Mesenchymal stem cell (in vitro differentiated cells and primary cell): Measurements from ENCODE around the gene SLC29A3.

ENCODE experiments used
- DNase-seq: peaks from one replicate; pipeline ENCODE4 v3.0.0-alpha.2; 2013
- H2AFZ ChIP-seq: one replicate; pipeline ENCODE4 v1.6.1; 2013; ENCODE audit warnings: low read depth, mild to moderate bottlenecking, control low read depth, inconsistent platforms, low read length, moderate library complexity
- H2AK5ac ChIP-seq: 2 replicates; pipeline ENCODE4 v1.6.1; 2013; ENCODE audit warnings: low read length, moderate library complexity, mild to moderate bottlenecking, inconsistent platforms; ENCODE audit not compliant: severe bottlenecking
- H2BK120ac ChIP-seq: one replicate; pipeline ENCODE4 v1.6.1; 2013; ENCODE audit warnings: low read depth, mild to moderate bottlenecking, inconsistent platforms, low read length, moderate library complexity
- H2BK12ac ChIP-seq, 2 experiments: one replicate each; pipeline ENCODE4 v1.6.1; 2013; ENCODE audit warnings: inconsistent platforms in 2 of 2, low read length in 2 of 2, mild to moderate bottlenecking in 2 of 2, moderate library complexity in 2 of 2, control low read depth in 1 of 2
- H2BK15ac ChIP-seq: one replicate; pipeline ENCODE4 v1.6.1; 2013; ENCODE audit warnings: mild to moderate bottlenecking, low read depth, inconsistent platforms; ENCODE audit not compliant: poor library complexity, severe bottlenecking
- H2BK5ac ChIP-seq: 2 replicates; pipeline ENCODE4 v1.6.1; 2013; ENCODE audit warnings: low read depth, mild to moderate bottlenecking, low read length, control low read depth, inconsistent platforms; ENCODE audit not compliant: poor library complexity, severe bottlenecking
- H3K14ac ChIP-seq, 2 experiments: one replicate each; pipeline ENCODE4 v1.6.1; 2013; ENCODE audit warnings: inconsistent platforms in 2 of 2, low read length in 2 of 2, control low read depth in 1 of 2, mild to moderate bottlenecking in 1 of 2, moderate library complexity in 1 of 2
- H3K18ac ChIP-seq, 2 experiments: one replicate each; pipeline ENCODE4 v1.6.1; 2013; ENCODE audit warnings: inconsistent platforms in 2 of 2, low read length in 2 of 2, control low read depth in 1 of 2, low read depth in 1 of 2, mild to moderate bottlenecking in 1 of 2
- H3K23ac ChIP-seq, 2 experiments: one replicate each; pipeline ENCODE4 v1.6.1; 2013; ENCODE audit warnings: inconsistent platforms in 2 of 2, low read length in 2 of 2, mild to moderate bottlenecking in 2 of 2, moderate library complexity in 2 of 2, control low read depth in 1 of 2
- H3K27ac ChIP-seq: 2 replicates; pipeline ENCODE4 v1.5.1; 2013; ENCODE audit warnings: mild to moderate bottlenecking, moderate library complexity, low read length, control low read depth, inconsistent platforms; ENCODE audit not compliant: poor library complexity, severe bottlenecking
- H3K27me3 ChIP-seq, 2 experiments: 2 replicates each; pipeline versions ENCODE4 v1.6.1 to v1.7.0; 2013; ENCODE audit warnings: low read length in 2 of 2, mild to moderate bottlenecking in 2 of 2, moderate library complexity in 2 of 2, control low read depth in 1 of 2, inconsistent platforms in 1 of 2; ENCODE audit not compliant: control insufficient read depth in 1 of 2, insufficient read depth in 1 of 2
- H3K36me3 ChIP-seq, 2 experiments: 2 replicates each; pipeline versions ENCODE4 v1.6.1 to v1.7.0; 2013; ENCODE audit warnings: low read length in 2 of 2, control low read depth in 1 of 2, inconsistent platforms in 1 of 2, low read depth in 1 of 2, mild to moderate bottlenecking in 1 of 2; ENCODE audit not compliant: insufficient read depth in 2 of 2, control insufficient read depth in 1 of 2
- H3K4ac ChIP-seq, 2 experiments: one replicate each; pipeline ENCODE4 v1.6.1; 2013; ENCODE audit warnings: inconsistent platforms in 2 of 2, low read length in 2 of 2, mild to moderate bottlenecking in 2 of 2, moderate library complexity in 2 of 2, control low read depth in 1 of 2, low read depth in 1 of 2
- H3K4me1 ChIP-seq: 2 replicates; pipeline ENCODE4 v1.6.1; 2013; ENCODE audit warnings: low read depth, low read length, control low read depth; ENCODE audit not compliant: control insufficient read depth, insufficient read depth
- H3K4me2 ChIP-seq: 2 replicates; pipeline ENCODE4 v1.6.1; 2013; ENCODE audit warnings: low read length, mild to moderate bottlenecking, inconsistent platforms; ENCODE audit not compliant: poor library complexity, severe bottlenecking
- H3K4me3 ChIP-seq, 2 experiments: 2 replicates each; pipeline versions ENCODE4 v1.5.1 to v1.7.0; 2013; ENCODE audit warnings: low read length in 2 of 2, mild to moderate bottlenecking in 2 of 2, control low read depth in 1 of 2, low read depth in 1 of 2; ENCODE audit not compliant: insufficient read depth in 1 of 2
- H3K79me1 ChIP-seq: replicated peaks from 2 replicates; pipeline ENCODE4 v1.6.1; 2013; ENCODE audit warnings: mild to moderate bottlenecking, control low read depth, low read length, inconsistent platforms; ENCODE audit not compliant: poor library complexity, severe bottlenecking
- H3K9ac ChIP-seq: 2 replicates; pipeline ENCODE4 v1.7.0; 2013; ENCODE audit warnings: mild to moderate bottlenecking, low read length, moderate library complexity
- H3K9me3 ChIP-seq: 2 replicates; pipeline ENCODE4 v1.7.0; 2013; ENCODE audit warnings: mild to moderate bottlenecking, low read length; ENCODE audit not compliant: control insufficient read depth
- H4K8ac ChIP-seq: one replicate; pipeline ENCODE4 v1.6.1; 2013; ENCODE audit warnings: inconsistent platforms, mild to moderate bottlenecking, low read length, moderate library complexity
- H4K91ac ChIP-seq: one replicate; pipeline ENCODE4 v1.6.1; 2013; ENCODE audit warnings: mild to moderate bottlenecking, low read length, inconsistent platforms
- WGBS: methylation state at CpG from one replicate; pipeline ENCODE4 v1.1.7; 2013; ENCODE audit warnings: mixed read lengths; 5-methylcytosine and 5-hydroxymethylcytosine counted together

The SLC29A3 gene

DNA sequence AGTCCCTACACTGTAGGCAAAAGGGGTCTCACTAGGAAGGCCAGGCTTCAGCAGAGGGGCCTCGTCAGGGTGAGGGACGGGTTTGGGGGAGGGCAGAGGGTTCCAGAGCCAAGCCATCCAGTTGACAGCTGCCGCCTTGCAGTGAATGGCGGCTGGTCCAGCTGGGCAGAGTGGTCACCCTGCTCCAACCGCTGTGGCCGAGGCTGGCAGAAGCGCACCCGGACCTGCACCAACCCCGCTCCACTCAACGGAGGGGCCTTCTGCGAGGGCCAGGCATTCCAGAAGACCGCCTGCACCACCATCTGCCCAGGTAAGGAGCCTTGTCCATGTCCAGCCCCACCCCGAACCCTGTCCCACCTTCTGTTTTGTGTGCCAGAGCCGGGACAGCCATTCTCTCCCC, 31.6 kb upstream of the SLC29A3 start:
- H2BK12ac ChIP-seq = no peak overlapping the region
- no peak overlapping the region for H3K9ac ChIP-seq
- no peak overlapping the region for H3K4me3 ChIP-seq
- H3K27ac ChIP-seq = no peak overlapping the region
- peak overlapping the region; percentile 5 for H4K91ac ChIP-seq
- no peak overlapping the region for H3K4ac ChIP-seq
- H2BK5ac ChIP-seq = no peak overlapping the region
- no peak overlapping the region for H3K23ac ChIP-seq
- H2BK120ac ChIP-seq = no peak overlapping the region
- H2BK15ac ChIP-seq = no peak overlapping the region
- H2AK5ac ChIP-seq = no peak overlapping the region
- peaks cover 0 to 9% of the 10 kb centered on the region in 2 experiments for H3K36me3 ChIP-seq
- H3K79me1 ChIP-seq = no peaks in the 10 kb centered on the region
- peaks cover 0 to 38% of the 10 kb centered on the region in 2 experiments for H3K27me3 ChIP-seq
- no peak for DNase-seq
- H4K8ac ChIP-seq = no peak overlapping the region
- no peaks in the 10 kb centered on the region for H3K9me3 ChIP-seq
- WGBS = 89% methylated on average over 14 of the region's 14 CpGs
- H3K4me1 ChIP-seq = peaks cover under 1% of the 10 kb centered on the region
- no peak overlapping the region for H2AFZ ChIP-seq
- no peak overlapping the region for H3K14ac ChIP-seq
- H3K4me2 ChIP-seq = no peak overlapping the region
- H3K18ac ChIP-seq = no peak overlapping the region

GRCh38 chr10:71288461-71288860, 30.6 kb upstream of the SLC29A3 start:
- Histone ChIP-seq H3K4me1 (no peaks in the 10 kb centered on the region), H3K4me2 (no peak overlapping the region), H3K4ac (no peak overlapping the region), H3K9me3 (no peaks in the 10 kb centered on the region), H4K91ac (no peak overlapping the region), H2AFZ (no peak overlapping the region), H4K8ac (no peak overlapping the region), H3K23ac (no peak overlapping the region), H3K14ac (no peak overlapping the region), H3K27ac (no peak overlapping the region), H2BK15ac (no peak overlapping the region), H3K4me3 (no peak overlapping the region), H2BK12ac (no peak overlapping the region), H3K9ac (no peak overlapping the region), H3K79me1 (no peaks in the 10 kb centered on the region), H2BK120ac (no peak overlapping the region), H3K18ac (no peak overlapping the region), H2BK5ac (no peak overlapping the region), H3K27me3 (peaks cover 0 to 44% of the 10 kb centered on the region in 2 experiments), H2AK5ac (no peak overlapping the region), H3K36me3 (peaks cover 0 to 9% of the 10 kb centered on the region in 2 experiments)
- DNase-seq = no peak
- 95% methylated on average over 10 of the region's 15 CpGs for WGBS

DNA sequence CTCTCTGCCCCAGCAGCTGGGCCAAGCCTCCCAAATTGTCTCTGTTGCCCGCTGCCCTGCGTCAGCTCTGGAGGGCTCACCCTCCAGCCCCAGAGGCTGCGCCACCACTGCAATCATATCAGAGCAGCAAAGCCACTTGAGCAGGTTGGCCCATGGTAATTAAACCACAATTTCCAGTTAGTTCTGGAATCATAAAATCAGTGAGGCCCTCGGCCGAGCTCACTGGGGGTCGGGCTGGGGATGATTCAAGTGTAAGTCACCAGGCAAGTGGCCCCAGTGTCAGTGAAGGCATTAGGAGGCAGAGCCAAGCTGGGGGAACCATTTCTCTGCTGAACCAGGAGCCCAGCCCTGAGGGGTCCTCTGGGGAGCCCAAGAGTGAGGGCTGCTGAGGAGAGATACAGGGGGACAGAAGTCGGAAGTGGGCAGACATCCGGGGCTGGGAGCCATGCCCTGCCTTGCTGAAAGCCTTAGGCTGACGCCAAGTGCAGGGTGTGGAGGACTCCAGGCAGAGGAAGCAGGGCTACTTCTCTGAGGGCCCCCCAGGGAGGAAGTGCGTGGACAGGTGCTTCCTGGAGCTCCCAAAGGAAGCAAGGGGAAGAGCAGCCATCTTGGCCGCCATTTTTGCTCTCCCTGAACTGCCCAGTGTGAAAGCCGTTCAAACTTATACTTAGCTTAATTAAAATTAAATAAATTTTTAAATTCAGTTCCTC, 29.5 kb upstream of the SLC29A3 start:
- H2BK5ac ChIP-seq = no peak overlapping the region
- H3K27ac ChIP-seq = no peak overlapping the region
- no peak overlapping the region for H2AK5ac ChIP-seq
- no peaks in the 10 kb centered on the region for H3K4me1 ChIP-seq
- H3K27me3 ChIP-seq = peaks cover 0 to 54% of the 10 kb centered on the region in 2 experiments
- H3K14ac ChIP-seq = no peak overlapping the region
- no peak for DNase-seq
- H2BK120ac ChIP-seq = no peak overlapping the region
- no peak overlapping the region for H3K4ac ChIP-seq
- no peak overlapping the region for H2AFZ ChIP-seq
- H3K79me1 ChIP-seq = no peaks in the 10 kb centered on the region
- 85% methylated on average over 10 of the region's 12 CpGs for WGBS
- H2BK12ac ChIP-seq = no peak overlapping the region
- H3K4me3 ChIP-seq = no peak overlapping the region
- no peak overlapping the region for H3K4me2 ChIP-seq
- no peak overlapping the region for H3K23ac ChIP-seq
- H3K9me3 ChIP-seq = no peaks in the 10 kb centered on the region
- no peak overlapping the region for H2BK15ac ChIP-seq
- no peak overlapping the region for H3K18ac ChIP-seq
- H3K36me3 ChIP-seq = peaks cover 0 to 9% of the 10 kb centered on the region in 2 experiments
- H4K91ac ChIP-seq = no peak overlapping the region
- no peak overlapping the region for H3K9ac ChIP-seq
- no peak overlapping the region for H4K8ac ChIP-seq

DNA sequence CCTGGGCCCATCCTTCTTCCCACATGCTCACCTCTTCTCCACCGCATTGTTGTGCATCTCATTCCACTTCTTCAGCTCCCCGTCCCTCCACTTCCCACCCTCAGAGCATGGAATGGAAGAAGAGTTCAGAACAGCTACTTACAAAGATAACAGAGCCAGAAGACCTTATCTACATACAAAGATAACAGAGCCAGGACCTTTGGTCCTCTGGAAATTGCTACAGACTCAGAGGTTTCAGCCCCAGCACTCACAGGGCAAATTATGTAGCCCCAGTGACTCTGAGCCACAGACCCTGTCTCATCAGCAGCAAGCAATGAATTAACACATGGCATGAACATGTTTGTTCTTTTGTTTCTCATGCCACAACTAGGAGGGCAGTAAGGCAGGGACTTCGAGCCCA, 28.7 kb upstream of the SLC29A3 start:
- Histone ChIP-seq H2BK120ac (no peak overlapping the region), H3K9ac (no peak overlapping the region), H2AK5ac (no peak overlapping the region), H3K4me3 (no peak overlapping the region), H2AFZ (no peak overlapping the region), H4K91ac (no peak overlapping the region), H3K4me2 (no peak overlapping the region), H2BK12ac (no peak overlapping the region), H3K79me1 (no peaks in the 10 kb centered on the region), H3K23ac (no peak overlapping the region), H4K8ac (no peak overlapping the region), H3K36me3 (peaks cover 0 to 10% of the 10 kb centered on the region in 2 experiments), H2BK5ac (no peak overlapping the region), H3K27ac (no peak overlapping the region), H3K4me1 (no peaks in the 10 kb centered on the region), H3K9me3 (no peaks in the 10 kb centered on the region), H3K4ac (no peak overlapping the region), H3K14ac (no peak overlapping the region), H3K27me3 (peaks cover 0 to 56% of the 10 kb centered on the region in 2 experiments), H2BK15ac (no peak overlapping the region), H3K18ac (no peak overlapping the region)
- DNase-seq = no peak
- 95% methylated on average over 3 of the region's 3 CpGs for WGBS
